GM23338 (cell line): ENCODE measurements around the gene LZIC. TPM values are rescaled to one million over a fixed set of nuclear protein-coding genes. Genes with fewer than 3 reads are reported as not detected.
A peak's percentile ranks its signal among the peaks of the same experiment; 100 is the strongest.

ENCODE experiments used
- ATAC-seq: fragments of 200-7000 bp; cut with Tn5 transposase; 3 replicates; pipeline ENCODE4 v1.9.1; 2020
- DNase-seq: peaks from one replicate; pipeline ENCODE4 v3.0.0-alpha.2; 2015; ENCODE audit warnings: low spot score
- H2AFZ ChIP-seq: fragments of 200-600 bp; sonication (generic); 2 replicates; pipeline ENCODE4 v1.8.0; 2016; ENCODE audit warnings: antibody characterized with exemption, mild to moderate bottlenecking, moderate library complexity
- H3F3A ChIP-seq: fragments of 200-600 bp; sonication (generic); replicated peaks from 2 replicates; pipeline ENCODE4 v1.8.0; 2017; ENCODE audit warnings: antibody characterized with exemption, mixed run types, low read depth
- H3K27ac ChIP-seq: fragments of 200-600 bp; sonication (generic); 2 replicates; pipeline ENCODE4 v1.6.1; 2016; ENCODE audit warnings: low read depth
- H3K27me3 ChIP-seq: fragments of 200-600 bp; sonication (generic); 2 replicates; pipeline ENCODE4 v1.8.0; 2016; ENCODE audit warnings: mild to moderate bottlenecking, mixed run types, moderate library complexity; ENCODE audit not compliant: insufficient read depth
- H3K36me3 ChIP-seq: fragments of 200-600 bp; sonication (generic); 2 replicates; pipeline ENCODE4 v1.8.0; 2016; ENCODE audit warnings: mild to moderate bottlenecking; ENCODE audit not compliant: insufficient read depth
- H3K4me1 ChIP-seq: fragments of 200-600 bp; sonication (generic); 2 replicates; pipeline ENCODE4 v1.8.0; 2016; ENCODE audit warnings: mild to moderate bottlenecking, moderate library complexity; ENCODE audit not compliant: insufficient read depth
- H3K4me2 ChIP-seq: fragments of 200-600 bp; sonication (generic); 2 replicates; pipeline ENCODE4 v1.7.1; 2017; ENCODE audit warnings: mixed run types
- H3K4me3 ChIP-seq: fragments of 200-600 bp; sonication (generic); 2 replicates; pipeline ENCODE4 v1.6.1; 2016; ENCODE audit warnings: mixed run types
- H3K79me2 ChIP-seq: fragments of 200-600 bp; sonication (generic); replicated peaks from 2 replicates; pipeline ENCODE4 v1.8.0; 2017; ENCODE audit warnings: mild to moderate bottlenecking; ENCODE audit not compliant: insufficient read depth
- H3K9me2 ChIP-seq: fragments of 200-600 bp; sonication (generic); 2 replicates; pipeline ENCODE4 v1.8.0; 2017; ENCODE audit not compliant: insufficient read depth
- H4K20me1 ChIP-seq: fragments of 200-600 bp; sonication (generic); replicated peaks from 2 replicates; pipeline ENCODE4 v1.8.0; 2017; ENCODE audit warnings: mild to moderate bottlenecking; ENCODE audit not compliant: insufficient read depth
- H3K27ac Mint-ChIP-seq: 2 replicates; pipeline ENCODE4 v1.8.0; 2020; ENCODE audit warnings: inconsistent platforms, mild to moderate bottlenecking, moderate library complexity, mixed read lengths
- H3K27me3 Mint-ChIP-seq: 3 replicates; pipeline ENCODE4 v1.8.0; 2022; ENCODE audit warnings: low read depth, mild to moderate bottlenecking, moderate library complexity, mixed read lengths, inconsistent platforms; ENCODE audit not compliant: insufficient read depth, poor library complexity
- H3K36me3 Mint-ChIP-seq: 3 replicates; pipeline ENCODE4 v1.8.0; 2021; ENCODE audit warnings: low read depth, mild to moderate bottlenecking, inconsistent platforms, moderate library complexity, mixed read lengths
- H3K4me1 Mint-ChIP-seq: 3 replicates; pipeline ENCODE4 v1.8.0; 2020; ENCODE audit warnings: mild to moderate bottlenecking, inconsistent platforms, mixed read lengths
- H3K4me3 Mint-ChIP-seq: 3 replicates; pipeline ENCODE4 v1.8.0; 2021; ENCODE audit warnings: moderate library complexity, mild to moderate bottlenecking, inconsistent platforms, mixed read lengths
- H3K9me3 Mint-ChIP-seq: 3 replicates; pipeline ENCODE4 v1.8.0; 2020; ENCODE audit warnings: moderate library complexity, mild to moderate bottlenecking, inconsistent platforms, mixed read lengths
- CREB1 ChIP-seq: fragments of 250-450 bp; sonication (Bioruptor Pico); IDR thresholded peaks from 2 replicates; pipeline ENCODE4 v1.5.0; 2020; ENCODE audit warnings: low read depth, mild to moderate bottlenecking, moderate library complexity
- EZH2phosphoT487 ChIP-seq: fragments of 200-600 bp; sonication (generic); IDR thresholded peaks from one replicate; pipeline ENCODE4 v1.8.1; 2018; ENCODE audit warnings: antibody characterized with exemption; ENCODE audit not compliant: unreplicated experiment
- JUNB ChIP-seq: IDR thresholded peaks from one replicate; pipeline ENCODE4 v1.6.1; 2016; ENCODE audit warnings: antibody characterized with exemption; ENCODE audit not compliant: unreplicated experiment
- NANOG ChIP-seq: IDR thresholded peaks from 2 replicates; pipeline ENCODE4 v1.6.1; 2016; ENCODE audit warnings: antibody characterized with exemption, borderline replicate concordance
- POLR2AphosphoS5 ChIP-seq: IDR thresholded peaks from 2 replicates; pipeline ENCODE4 v1.6.1; 2016; ENCODE audit warnings: antibody characterized with exemption, low read depth
- polyA plus RNA-seq: library from polyadenylated mRNA; unstranded; fragments of >200 nt; fragmentation: Nextera tagmentation; extraction: Ambion mirVana; gene quantifications from 2 replicates; pipeline ENCODE4 v1.2.1, GENCODE V29; 2016
- total RNA-seq: library from RNA; depleted of rRNA; stranded (reverse); fragments of >200 nt; shearing (Covaris generic); gene quantifications from 2 replicates; pipeline ENCODE4 v1.2.3, GENCODE V29; 2014
- TF ChIP-seq, protein P1 (sequence below): fragments of 250-450 bp; sonication (Bioruptor Pico); IDR thresholded peaks from 2 replicates; pipeline ENCODE4 v1.5.0; 2020; ENCODE audit warnings: mild to moderate bottlenecking, moderate library complexity
- TF ChIP-seq, protein P2 (sequence below): IDR thresholded peaks from one replicate; pipeline ENCODE4 v1.6.1; 2018; ENCODE audit warnings: antibody characterized with exemption; ENCODE audit not compliant: unreplicated experiment

LZIC gene
- total and polyA plus RNA-seq, 2 experiments from 2014 or later: 19.4 to 23.5 TPM

DNA sequence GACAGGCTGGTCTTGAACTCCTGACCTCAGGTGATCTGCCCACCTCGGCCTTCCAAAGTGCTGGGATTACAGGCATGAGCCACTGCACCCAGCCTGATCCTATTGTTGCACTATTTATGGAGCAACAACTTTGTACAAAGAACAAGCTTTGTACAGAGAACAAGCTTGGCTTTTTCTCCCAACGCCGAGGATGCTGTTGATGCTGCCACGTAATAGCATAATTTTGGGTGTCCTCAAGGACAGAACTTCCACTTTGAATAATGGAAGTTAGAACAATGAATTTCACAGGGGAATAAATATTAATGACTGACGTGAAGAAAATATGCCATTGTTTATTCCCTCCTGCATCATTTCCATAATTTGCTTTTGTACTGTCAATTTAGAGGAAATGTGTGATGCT lies 41.1 kb upstream of the LZIC start:
- H3K4me2 ChIP-seq: no peak overlapping the region
- H3K9me2 ChIP-seq: no peaks in the 10 kb centered on the region
- Mint-ChIP-seq H3K27me3 (peaks cover 4% of the 10 kb centered on the region), H3K9me3 (no peaks in the 10 kb centered on the region), H3K36me3 (no peaks in the 10 kb centered on the region), H3K4me1 (no peaks in the 10 kb centered on the region), H3K4me3 (no peak overlapping the region), H3K27ac (no peak overlapping the region)
- H2AFZ ChIP-seq: no peak overlapping the region
- no peaks in the 10 kb centered on the region for H3K36me3 ChIP-seq
- no peaks in the 10 kb centered on the region for H3F3A ChIP-seq
- no peak for TF ChIP-seq NANOG
- no peak for TF ChIP-seq EZH2phosphoT487
- TF ChIP-seq, protein P1, sequence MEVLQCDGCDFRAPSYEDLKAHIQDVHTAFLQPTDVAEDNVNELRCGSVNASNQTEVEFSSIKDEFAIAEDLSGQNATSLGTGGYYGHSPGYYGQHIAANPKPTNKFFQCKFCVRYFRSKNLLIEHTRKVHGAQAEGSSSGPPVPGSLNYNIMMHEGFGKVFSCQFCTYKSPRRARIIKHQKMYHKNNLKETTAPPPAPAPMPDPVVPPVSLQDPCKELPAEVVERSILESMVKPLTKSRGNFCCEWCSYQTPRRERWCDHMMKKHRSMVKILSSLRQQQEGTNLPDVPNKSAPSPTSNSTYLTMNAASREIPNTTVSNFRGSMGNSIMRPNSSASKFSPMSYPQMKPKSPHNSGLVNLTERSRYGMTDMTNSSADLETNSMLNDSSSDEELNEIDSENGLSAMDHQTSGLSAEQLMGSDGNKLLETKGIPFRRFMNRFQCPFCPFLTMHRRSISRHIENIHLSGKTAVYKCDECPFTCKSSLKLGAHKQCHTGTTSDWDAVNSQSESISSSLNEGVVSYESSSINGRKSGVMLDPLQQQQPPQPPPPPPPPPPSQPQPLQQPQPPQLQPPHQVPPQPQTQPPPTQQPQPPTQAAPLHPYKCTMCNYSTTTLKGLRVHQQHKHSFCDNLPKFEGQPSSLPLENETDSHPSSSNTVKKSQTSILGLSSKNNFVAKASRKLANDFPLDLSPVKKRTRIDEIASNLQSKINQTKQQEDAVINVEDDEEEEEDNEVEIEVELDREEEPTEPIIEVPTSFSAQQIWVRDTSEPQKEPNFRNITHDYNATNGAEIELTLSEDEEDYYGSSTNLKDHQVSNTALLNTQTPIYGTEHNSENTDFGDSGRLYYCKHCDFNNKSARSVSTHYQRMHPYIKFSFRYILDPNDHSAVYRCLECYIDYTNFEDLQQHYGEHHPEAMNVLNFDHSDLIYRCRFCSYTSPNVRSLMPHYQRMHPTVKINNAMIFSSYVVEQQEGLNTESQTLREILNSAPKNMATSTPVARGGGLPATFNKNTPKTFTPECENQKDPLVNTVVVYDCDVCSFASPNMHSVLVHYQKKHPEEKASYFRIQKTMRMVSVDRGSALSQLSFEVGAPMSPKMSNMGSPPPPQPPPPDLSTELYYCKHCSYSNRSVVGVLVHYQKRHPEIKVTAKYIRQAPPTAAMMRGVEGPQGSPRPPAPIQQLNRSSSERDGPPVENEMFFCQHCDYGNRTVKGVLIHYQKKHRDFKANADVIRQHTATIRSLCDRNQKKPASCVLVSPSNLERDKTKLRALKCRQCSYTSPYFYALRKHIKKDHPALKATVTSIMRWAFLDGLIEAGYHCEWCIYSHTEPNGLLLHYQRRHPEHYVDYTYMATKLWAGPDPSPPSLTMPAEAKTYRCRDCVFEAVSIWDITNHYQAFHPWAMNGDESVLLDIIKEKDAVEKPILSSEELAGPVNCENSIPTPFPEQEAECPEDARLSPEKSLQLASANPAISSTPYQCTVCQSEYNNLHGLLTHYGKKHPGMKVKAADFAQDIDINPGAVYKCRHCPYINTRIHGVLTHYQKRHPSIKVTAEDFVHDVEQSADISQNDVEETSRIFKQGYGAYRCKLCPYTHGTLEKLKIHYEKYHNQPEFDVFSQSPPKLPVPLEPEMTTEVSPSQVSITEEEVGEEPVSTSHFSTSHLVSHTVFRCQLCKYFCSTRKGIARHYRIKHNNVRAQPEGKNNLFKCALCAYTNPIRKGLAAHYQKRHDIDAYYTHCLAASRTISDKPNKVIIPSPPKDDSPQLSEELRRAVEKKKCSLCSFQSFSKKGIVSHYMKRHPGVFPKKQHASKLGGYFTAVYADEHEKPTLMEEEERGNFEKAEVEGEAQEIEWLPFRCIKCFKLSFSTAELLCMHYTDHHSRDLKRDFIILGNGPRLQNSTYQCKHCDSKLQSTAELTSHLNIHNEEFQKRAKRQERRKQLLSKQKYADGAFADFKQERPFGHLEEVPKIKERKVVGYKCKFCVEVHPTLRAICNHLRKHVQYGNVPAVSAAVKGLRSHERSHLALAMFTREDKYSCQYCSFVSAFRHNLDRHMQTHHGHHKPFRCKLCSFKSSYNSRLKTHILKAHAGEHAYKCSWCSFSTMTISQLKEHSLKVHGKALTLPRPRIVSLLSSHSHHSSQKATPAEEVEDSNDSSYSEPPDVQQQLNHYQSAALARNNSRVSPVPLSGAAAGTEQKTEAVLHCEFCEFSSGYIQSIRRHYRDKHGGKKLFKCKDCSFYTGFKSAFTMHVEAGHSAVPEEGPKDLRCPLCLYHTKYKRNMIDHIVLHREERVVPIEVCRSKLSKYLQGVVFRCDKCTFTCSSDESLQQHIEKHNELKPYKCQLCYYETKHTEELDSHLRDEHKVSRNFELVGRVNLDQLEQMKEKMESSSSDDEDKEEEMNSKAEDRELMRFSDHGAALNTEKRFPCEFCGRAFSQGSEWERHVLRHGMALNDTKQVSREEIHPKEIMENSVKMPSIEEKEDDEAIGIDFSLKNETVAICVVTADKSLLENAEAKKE (CRISPR knock-in tag): no peak
- no peak for TF ChIP-seq JUNB
- DNase-seq (no peak), ATAC-seq (no peak)
- H3K79me2 ChIP-seq: no peaks in the 10 kb centered on the region
- H3K4me1 ChIP-seq: no peaks in the 10 kb centered on the region
- H3K27ac ChIP-seq: no peak overlapping the region
- H3K27me3 ChIP-seq: no peaks in the 10 kb centered on the region
- H4K20me1 ChIP-seq: no peaks in the 10 kb centered on the region
- H3K4me3 ChIP-seq: no peak overlapping the region

DNA sequence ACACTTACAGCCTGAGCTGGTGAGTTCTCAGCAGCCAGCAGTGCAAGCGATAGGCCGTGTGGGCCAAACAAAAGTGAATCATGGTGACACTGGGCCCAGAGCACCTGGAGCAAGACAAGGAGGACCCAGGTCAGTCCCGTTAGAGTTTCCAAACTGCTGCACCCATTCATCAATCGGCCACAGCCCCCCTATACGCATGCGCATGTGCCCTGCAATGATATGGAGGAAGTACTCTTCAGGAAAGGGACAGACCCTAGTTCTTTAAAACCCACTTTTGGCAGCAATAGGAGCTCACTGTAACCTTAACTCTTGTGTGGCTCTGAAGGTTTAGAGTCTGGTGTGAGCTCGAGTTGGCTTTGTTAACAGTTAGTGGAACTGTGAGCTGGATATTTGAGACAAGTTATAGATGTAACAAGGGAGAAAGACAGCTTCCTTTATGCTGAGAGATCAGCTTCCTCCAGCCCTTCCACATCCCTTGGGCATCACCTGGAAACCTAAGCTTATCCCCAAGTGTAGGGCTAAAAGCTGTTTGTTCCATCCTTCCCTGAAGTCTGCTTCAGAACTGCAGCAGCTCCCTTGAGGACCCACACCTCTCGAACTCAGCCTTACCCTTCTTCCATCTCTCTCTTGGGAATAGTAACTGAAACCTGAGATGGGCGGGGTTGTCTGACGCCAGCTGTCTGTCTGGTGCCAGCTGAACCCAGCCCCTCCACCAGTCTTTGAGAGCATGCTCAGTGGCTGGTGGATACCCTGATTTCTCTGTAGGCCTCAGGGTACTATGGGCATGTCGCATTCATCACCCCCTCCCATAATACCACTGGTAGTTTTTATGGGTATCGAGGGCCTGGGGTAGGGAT lies 17.7 kb upstream of the LZIC start:
- TF ChIP-seq, protein P2, sequence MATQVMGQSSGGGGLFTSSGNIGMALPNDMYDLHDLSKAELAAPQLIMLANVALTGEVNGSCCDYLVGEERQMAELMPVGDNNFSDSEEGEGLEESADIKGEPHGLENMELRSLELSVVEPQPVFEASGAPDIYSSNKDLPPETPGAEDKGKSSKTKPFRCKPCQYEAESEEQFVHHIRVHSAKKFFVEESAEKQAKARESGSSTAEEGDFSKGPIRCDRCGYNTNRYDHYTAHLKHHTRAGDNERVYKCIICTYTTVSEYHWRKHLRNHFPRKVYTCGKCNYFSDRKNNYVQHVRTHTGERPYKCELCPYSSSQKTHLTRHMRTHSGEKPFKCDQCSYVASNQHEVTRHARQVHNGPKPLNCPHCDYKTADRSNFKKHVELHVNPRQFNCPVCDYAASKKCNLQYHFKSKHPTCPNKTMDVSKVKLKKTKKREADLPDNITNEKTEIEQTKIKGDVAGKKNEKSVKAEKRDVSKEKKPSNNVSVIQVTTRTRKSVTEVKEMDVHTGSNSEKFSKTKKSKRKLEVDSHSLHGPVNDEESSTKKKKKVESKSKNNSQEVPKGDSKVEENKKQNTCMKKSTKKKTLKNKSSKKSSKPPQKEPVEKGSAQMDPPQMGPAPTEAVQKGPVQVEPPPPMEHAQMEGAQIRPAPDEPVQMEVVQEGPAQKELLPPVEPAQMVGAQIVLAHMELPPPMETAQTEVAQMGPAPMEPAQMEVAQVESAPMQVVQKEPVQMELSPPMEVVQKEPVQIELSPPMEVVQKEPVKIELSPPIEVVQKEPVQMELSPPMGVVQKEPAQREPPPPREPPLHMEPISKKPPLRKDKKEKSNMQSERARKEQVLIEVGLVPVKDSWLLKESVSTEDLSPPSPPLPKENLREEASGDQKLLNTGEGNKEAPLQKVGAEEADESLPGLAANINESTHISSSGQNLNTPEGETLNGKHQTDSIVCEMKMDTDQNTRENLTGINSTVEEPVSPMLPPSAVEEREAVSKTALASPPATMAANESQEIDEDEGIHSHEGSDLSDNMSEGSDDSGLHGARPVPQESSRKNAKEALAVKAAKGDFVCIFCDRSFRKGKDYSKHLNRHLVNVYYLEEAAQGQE: no peak
- TF ChIP-seq POLR2AphosphoS5: no peak
- no peak for TF ChIP-seq JUNB
- peak; percentile 51 for TF ChIP-seq CREB1 (CRISPR knock-in tag)
- Histone ChIP-seq H3K36me3 (no peaks in the 10 kb centered on the region), H4K20me1 (no peaks in the 10 kb centered on the region; the same call in 1 of the 2 replicates), H3K4me3 (no peak overlapping the region), H3K27me3 (no peaks in the 10 kb centered on the region), H3K27ac (peak overlapping the region; percentile 6; the same call in 1 of the 2 replicates), H3K4me2 (peak overlapping the region; percentile 52; the same call in 1 of the 2 replicates), H2AFZ (peak overlapping the region; percentile 77), H3K79me2 (no peaks in the 10 kb centered on the region), H3F3A (0 out of 2 replicates have a peak, but pooled peaks cover 3% of the 10 kb centered on the region), H3K9me2 (no peaks in the 10 kb centered on the region), H3K4me1 (peaks cover 7% of the 10 kb centered on the region; the same call in 1 of the 2 replicates)
- Mint-ChIP-seq H3K4me3 (no peak overlapping the region), H3K36me3 (no peaks in the 10 kb centered on the region), H3K4me1 (peaks cover 11% of the 10 kb centered on the region; the same call in 2 of the 3 replicates), H3K9me3 (no peaks in the 10 kb centered on the region), H3K27ac (peak overlapping the region; percentile 58; the same call in 1 of the 2 replicates), H3K27me3 (peaks cover 4% of the 10 kb centered on the region)
- ATAC-seq: peak; percentile 99
- peak; percentile 80 for DNase-seq
